T-helper 2 cell treated with Interferon-gamma antibody and Interleukin-4, amounts not matched to agents 5 μg/mL and 100 μg/mL, for 36 hours (primary cell): Measurements from ENCODE around the gene MSMB.
"Not testable (repeated sequence)": the region's sequence is repeated elsewhere in the genome, so short reads cannot be mapped to it uniquely, and the experiment has no call there.

Experiments
- DNase-seq: peaks from one replicate; pipeline ENCODE4 v3.0.0; 2021; ENCODE audit warnings: low spot score
- H3K27ac Mint-ChIP-seq: one replicate; pipeline ENCODE4 v1.8.0; 2021; ENCODE audit warnings: mild to moderate bottlenecking, mixed read lengths
- H3K27me3 Mint-ChIP-seq: one replicate; pipeline ENCODE4 v1.8.0; 2021; ENCODE audit warnings: low read depth, mixed read lengths
- H3K36me3 Mint-ChIP-seq: one replicate; pipeline ENCODE4 v1.8.0; 2021; ENCODE audit warnings: low read depth, mixed read lengths
- H3K4me1 Mint-ChIP-seq: one replicate; pipeline ENCODE4 v1.8.0; 2021; ENCODE audit warnings: low read depth, mixed read lengths
- H3K4me3 Mint-ChIP-seq: one replicate; pipeline ENCODE4 v1.8.0; 2022; ENCODE audit warnings: mild to moderate bottlenecking, moderate library complexity, mixed read lengths
- H3K9me3 Mint-ChIP-seq: one replicate; pipeline ENCODE4 v1.8.0; 2021; ENCODE audit warnings: mixed read lengths

Gene MSMB, protein sequence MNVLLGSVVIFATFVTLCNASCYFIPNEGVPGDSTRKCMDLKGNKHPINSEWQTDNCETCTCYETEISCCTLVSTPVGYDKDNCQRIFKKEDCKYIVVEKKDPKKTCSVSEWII

DNA sequence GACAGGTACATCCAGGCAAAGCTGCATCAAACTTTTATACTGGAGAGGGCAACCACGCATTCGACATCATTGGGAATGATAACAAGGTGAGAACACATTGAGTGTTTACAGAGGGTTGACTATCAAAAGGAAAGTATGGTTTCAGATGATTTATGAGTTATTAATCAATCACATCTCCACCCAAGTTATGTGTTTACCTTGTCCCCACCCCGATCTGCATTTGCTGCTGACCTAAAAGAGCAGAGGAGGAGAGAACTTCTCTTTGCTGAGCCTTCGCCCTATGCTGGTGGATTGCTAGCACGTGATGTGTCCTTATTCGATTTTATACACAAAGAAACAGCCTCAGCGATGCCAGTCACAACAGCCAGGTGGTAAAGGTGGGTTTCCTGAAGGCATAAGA lies at the start of gene MSMB:
Gene MSMB (minus strand): TSS at position 9 of the 400 bp plus-strand sequence. CDS start 32 bp downstream, outside the sequence.
- Mint-ChIP-seq H3K4me1 (peaks cover 2% of the 10 kb centered on the region), H3K36me3 (no peaks in the 10 kb centered on the region), H3K27ac (no peak within 1 kb of the TSS), H3K9me3 (no peaks in the 10 kb centered on the region), H3K4me3 (no peak within 1 kb of the TSS), H3K27me3 (peaks cover 11% of the 10 kb centered on the region)
- no peak for DNase-seq

DNA sequence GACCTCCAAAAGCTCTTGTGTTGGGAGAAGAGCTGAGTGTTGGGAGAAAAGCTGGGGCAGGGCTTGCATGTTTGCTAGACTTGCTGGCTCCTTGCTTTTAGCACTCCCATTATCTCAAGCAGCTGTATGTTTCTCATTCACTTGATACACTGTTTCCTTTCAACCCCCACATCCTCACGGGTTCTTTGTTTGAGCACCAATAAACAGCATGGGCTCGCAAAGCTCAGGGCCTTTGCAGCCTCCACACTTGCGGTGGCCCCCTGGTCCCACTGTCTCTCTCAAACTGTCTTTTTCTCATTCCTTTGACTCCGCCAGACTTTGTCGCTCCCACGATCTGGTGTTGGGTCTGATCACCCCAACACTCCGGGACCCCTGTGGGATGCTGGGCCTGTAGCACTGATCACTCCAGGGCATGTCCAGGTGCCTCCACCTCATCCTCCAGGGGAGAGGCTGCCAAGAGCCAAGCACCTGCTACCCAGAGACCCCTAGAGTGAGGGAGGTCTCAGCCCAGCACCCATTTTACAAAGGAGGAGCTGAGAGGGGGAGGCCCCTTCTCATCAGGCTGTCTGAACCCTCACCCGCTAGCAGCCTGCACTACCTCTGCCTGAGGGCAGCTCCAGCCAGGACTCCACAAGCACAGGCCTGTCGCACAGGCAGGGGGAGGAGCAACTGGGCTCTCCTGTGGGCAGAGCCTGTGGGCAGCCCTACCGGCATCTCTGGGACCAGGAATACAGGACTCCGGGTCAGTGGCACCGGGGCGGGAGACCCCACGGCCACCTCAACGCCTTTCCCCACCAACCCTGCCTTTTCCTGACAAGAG lies 49.1 kb upstream of the MSMB start:
- H3K4me3 Mint-ChIP-seq, result no peak overlapping the region
- DNase-seq, result no peak
- no peaks in the 10 kb centered on the region for H3K9me3 Mint-ChIP-seq
- no peaks in the 10 kb centered on the region for H3K27me3 Mint-ChIP-seq
- H3K36me3 Mint-ChIP-seq, result peaks cover 2% of the 10 kb centered on the region
- peaks cover 34% of the 10 kb centered on the region for H3K4me1 Mint-ChIP-seq
- H3K27ac Mint-ChIP-seq, result peak overlapping the region; percentile 27

DNA sequence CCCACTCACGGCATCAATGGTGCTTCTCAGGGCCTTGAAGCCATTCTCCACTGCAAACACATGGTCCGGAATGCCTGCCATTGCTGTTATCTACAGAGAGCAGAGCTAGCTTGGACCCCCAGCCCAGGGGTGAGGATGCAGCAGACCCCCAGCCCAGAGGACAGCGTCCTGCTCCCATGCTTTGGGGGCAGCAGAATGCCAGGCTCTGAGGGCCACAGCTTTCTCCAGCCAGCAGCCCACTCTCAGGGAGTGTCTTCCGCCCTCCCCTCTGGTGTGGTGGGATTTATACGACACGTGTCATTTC lies 48.1 kb upstream of the MSMB start:
- Mint-ChIP-seq H3K27me3 (no peaks in the 10 kb centered on the region), H3K36me3 (peaks cover 2% of the 10 kb centered on the region), H3K4me1 (peaks cover 35% of the 10 kb centered on the region), H3K9me3 (no peaks in the 10 kb centered on the region), H3K27ac (no peak overlapping the region), H3K4me3 (peak overlapping the region; percentile 19)
- no peak for DNase-seq

DNA sequence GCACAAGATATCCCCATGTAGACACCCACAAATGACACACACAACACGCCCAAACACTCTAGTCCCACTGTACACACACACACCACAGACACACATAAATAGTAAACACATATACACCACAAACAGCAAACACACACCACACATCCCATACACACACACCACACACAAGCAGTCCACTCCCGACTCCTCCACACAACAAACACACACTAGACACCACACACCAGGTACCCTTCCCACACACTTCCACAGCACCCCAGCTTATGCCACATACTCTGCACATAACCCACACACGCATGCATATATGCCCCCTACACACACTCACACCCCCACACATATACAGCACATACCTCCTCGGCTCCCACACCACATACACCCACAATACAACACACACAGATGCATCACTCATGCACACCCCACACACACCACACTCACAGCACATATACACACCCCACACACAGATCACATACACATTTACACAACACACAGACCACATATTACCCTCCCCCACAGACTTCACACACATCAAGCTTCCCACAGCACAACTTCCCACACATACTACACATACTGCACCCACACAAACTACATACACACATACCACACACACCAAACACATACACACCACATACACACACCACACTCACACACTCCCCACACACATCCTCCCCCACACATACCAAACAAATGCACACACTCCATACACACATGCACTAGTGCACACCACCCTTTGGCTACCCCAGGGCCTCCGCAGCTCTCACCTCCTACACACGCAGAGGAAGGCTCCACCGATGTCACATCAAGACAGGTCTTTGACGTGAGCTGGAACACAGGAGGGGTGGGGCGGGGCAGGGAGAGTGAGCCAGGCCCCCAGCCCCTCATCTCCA lies 47.5 kb upstream of the MSMB start:
- not testable (repeated sequence) for H3K27ac Mint-ChIP-seq, H3K4me3 Mint-ChIP-seq, DNase-seq, H3K36me3 Mint-ChIP-seq, H3K27me3 Mint-ChIP-seq, H3K9me3 Mint-ChIP-seq
- peaks cover 35% of the 10 kb centered on the region for H3K4me1 Mint-ChIP-seq

DNA sequence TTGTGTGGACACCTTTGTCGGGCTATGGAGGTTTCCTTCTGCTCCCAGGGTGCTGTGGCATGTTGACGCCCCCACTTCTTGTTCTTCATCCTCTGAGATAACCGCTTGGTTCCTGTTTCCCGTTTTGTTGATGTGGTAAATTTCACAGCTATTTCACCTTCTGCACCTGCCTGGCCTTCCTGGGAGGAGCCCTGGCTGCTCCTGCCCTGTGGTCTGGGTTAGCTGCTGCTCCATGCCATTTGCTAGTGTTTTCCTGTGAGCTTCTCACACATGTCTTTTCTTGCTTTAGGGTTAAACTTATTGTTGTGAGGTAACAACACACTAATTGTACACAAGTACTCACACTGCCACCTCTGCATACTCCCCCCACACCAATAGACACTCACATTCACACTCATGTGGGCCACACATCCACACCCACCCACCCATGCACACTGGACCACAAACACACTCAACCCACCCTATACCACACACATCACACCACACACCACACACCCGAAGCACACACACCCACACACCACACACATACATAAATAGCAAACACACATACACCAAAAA lies 46.5 kb upstream of the MSMB start:
- Mint-ChIP-seq H3K27me3 (no peaks in the 10 kb centered on the region), H3K27ac (no peak overlapping the region), H3K4me3 (no peak overlapping the region), H3K36me3 (peaks cover 2% of the 10 kb centered on the region), H3K4me1 (peaks cover 32% of the 10 kb centered on the region), H3K9me3 (no peaks in the 10 kb centered on the region)
- no peak for DNase-seq

DNA sequence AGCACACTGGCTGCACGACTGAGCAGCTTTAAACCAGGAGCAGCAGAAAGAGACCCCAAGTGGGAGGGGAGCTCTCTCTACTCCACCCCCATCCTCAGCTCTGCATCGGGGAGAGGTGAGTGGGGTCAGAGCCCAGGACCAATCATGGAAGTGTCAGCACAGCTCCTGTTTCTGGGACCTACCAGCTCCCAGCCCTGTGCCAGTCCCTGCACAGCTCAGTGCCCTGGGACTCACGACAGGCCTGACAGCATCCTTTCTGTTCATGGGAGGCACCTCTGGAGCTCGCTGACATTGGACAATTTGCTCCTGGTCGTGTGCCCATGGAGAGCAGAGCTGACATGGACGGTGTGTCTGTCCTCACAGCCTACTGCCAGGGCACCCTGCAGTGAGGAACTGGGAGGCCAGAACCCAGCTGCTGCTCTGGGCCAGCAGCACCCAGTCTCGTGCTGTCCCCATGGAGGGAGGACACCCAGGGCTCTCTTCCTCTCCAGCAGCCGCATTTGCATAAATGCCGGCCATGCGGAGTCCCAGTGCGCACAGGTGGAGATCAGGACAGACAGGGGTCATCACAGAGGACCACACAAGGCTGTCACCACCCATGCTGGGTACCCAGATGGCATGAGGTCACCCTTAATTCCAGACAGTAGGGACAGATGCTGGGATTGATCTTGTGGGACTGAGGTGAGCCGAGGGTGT lies 45.9 kb upstream of the MSMB start:
- Mint-ChIP-seq H3K4me1 (peaks cover 27% of the 10 kb centered on the region), H3K9me3 (no peaks in the 10 kb centered on the region), H3K36me3 (peaks cover 2% of the 10 kb centered on the region), H3K27ac (peak overlapping the region; percentile 21), H3K27me3 (no peaks in the 10 kb centered on the region), H3K4me3 (no peak overlapping the region)
- DNase-seq, result no peak

DNA sequence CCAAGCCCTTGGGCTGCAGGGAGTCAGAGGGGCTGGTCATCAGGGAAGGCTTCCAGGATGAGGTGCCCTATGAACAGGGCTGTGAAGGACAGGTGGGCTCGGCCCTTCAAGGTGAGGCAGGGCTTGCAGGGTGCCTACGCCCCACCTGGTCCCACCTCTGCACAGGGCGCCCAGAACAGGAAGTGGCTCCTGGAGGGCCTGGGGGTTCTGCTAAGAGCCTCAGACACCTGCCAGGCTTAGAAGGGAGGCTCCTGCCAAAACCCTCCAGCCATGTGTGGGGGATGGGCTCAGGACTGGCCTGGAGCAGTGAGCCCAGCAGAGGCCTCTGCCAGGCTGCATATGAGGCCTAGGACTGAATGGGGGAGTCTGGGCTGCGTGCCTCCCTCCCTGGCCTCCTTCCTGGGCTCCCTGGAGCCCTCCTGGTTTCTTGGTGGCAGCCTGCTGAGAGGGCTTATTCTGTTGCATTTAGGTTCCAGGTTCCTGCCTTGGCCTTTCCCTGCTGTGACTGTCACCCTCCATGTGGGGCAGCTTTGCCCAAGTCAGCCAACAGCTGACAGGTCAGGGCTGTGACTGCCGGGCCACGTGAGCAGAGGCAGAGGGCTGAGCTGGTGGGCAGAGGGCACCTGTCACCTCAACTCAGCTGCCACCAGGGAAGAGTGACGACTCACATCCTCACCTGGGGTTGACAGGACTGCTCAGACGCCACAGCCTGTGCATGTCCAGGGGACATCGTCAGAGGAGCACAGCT lies 45.2 kb upstream of the MSMB start:
- no peaks in the 10 kb centered on the region for H3K27me3 Mint-ChIP-seq
- H3K4me1 Mint-ChIP-seq, result peaks cover 21% of the 10 kb centered on the region
- peak overlapping the region; percentile 21 for H3K27ac Mint-ChIP-seq
- no peaks in the 10 kb centered on the region for H3K9me3 Mint-ChIP-seq
- no peaks in the 10 kb centered on the region for H3K36me3 Mint-ChIP-seq
- H3K4me3 Mint-ChIP-seq, result no peak overlapping the region
- DNase-seq, result no peak

DNA sequence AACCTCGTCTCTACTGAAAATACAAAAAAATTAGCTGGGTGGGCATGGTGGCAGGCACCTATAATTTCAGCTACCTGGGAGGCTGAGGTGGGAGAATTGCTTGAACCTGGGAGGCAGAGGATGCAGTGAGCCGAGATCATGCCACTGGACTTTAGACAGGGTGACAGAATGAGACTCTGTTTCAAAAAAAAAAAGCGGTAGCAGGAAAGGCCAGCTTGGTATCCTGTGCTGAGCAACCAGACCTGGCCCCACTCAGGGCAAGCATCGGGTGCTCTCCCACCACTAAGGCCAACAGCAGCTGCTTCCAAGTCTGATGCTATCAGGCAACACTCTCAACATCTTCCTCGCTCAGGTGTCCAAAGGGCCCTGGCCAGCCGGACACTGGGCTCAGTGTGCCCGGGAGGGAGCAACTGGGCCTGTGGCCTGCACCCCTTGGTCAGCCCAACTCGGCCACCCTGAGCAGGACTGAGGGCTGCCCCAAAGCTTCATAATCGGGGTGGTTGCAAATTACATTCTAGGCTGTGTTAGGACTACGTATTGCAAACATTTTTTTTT lies 44.3 kb upstream of the MSMB start:
- Mint-ChIP-seq H3K9me3 (no peaks in the 10 kb centered on the region), H3K27ac (peak overlapping the region; percentile 17), H3K36me3 (no peaks in the 10 kb centered on the region), H3K4me3 (no peak overlapping the region), H3K27me3 (no peaks in the 10 kb centered on the region), H3K4me1 (peaks cover 17% of the 10 kb centered on the region)
- no peak for DNase-seq

DNA sequence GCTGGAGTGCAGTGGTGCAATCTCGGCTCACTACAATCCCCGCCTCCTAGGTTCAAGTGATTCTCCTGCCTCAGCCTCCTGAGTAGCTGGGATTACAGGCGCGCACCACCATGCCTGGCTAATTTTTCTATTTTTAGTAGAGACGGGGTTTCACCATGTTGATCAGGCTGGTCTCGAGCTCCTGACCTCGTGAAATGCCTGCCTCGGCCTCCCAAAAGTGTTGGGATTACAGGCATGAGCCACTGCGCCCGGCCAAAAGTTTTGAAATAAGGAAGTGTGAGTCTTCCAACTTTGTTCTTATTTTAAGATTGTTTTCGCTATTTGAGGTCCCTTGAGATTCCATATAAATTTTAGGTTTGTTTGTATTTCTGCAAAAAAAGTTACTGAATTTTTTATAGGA lies 41.3 kb upstream of the MSMB start:
- not testable (repeated sequence) for H3K4me3 Mint-ChIP-seq, H3K27me3 Mint-ChIP-seq, H3K9me3 Mint-ChIP-seq, H3K27ac Mint-ChIP-seq, DNase-seq, H3K36me3 Mint-ChIP-seq, H3K4me1 Mint-ChIP-seq

DNA sequence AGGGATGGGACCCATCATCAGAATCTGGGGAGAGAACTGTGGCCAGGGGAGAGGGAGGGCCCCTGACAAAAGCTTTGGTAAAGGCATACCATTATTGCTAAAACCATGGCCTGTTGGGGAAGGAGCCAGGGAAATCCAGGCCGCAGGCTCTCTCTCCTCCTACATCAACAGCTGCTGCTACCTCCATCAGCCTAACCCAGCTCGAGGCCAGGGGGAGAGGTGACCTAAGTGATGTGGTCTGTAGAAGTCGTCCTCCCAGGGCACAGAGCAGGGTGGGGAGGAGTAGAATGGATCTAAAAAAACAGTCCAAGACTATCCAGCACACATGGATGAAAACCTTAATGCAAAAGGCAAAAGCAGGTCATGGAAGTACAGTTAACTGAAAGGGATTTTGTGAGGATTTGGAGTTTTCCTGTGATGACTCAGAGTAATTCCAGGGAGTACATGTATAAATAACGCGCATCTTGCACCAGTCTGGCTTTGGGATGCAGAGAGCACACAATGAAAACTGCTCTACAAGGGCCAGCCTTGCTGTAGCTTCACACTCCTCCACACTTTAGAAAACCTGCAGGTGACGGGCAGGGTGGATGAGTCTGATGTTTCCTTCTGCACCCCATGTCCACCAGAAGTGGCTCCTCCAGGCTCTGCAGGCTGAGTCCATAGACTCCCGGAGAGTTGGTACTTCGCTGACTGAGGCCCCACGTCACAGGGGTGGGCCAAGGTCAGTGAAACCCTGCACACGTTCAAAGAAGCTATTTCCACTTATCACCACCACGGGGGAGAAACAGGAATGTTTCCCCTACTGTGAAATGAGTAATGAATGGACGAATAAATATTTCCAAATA lies 38.5 kb upstream of the MSMB start:
- no peak overlapping the region for H3K27ac Mint-ChIP-seq
- no peaks in the 10 kb centered on the region for H3K36me3 Mint-ChIP-seq
- peaks cover 4% of the 10 kb centered on the region for H3K27me3 Mint-ChIP-seq
- H3K4me1 Mint-ChIP-seq, result peaks cover 2% of the 10 kb centered on the region
- H3K9me3 Mint-ChIP-seq, result no peaks in the 10 kb centered on the region
- no peak for DNase-seq
- H3K4me3 Mint-ChIP-seq, result no peak overlapping the region

DNA sequence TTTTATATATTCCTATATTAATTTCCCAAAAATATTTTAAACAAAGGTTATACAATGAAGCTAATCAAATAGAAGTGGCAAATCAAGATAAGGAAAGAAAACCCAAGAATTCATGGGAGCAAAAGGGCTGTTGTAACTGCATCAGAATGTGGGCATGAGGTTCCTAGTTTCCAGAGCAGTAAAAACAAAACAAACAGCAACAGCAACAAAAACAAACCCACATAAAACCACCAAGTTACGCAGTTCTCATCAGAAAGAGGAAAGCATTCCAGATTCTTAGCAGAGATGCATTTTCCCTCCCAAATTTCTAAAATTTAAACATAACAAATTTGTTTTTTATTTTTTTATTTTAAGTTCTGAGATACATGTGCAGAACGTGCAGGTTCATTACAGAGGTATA lies 34.8 kb upstream of the MSMB start:
- H3K27ac Mint-ChIP-seq, result no peak overlapping the region

DNA sequence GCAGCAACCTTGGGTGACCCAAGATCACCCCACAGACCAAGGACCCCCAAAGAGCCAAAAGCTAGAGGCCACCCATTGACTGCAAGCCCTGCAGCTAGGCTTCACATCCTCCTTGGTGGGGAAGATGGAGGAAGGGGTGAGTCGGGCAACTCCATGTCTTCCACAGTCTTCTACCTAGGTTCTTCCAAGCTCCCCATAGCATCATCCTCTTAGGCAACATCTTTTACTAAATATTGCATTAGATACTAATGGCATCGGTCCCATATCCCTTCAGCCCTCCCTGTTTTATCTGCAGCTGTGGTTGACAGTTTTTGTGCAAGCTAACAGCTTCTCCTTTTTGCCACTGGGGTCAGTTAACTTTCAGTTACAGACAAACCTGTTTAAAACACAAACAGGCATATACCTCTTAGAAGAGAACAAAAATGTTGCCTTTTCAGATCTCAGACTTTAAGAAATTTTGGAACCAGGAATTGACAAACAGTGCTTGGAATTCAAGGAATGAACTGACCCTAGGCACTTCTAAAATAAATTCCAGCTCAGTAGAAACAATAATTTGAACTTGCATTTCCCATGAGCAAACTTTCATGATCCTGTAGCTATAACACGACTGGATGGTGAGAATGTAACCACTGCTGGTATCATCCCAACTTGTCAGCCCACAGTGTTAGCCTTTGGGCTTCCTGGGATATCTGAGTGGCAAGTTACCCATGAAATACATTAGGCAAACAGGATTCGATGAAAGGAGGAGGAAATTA lies 33.9 kb upstream of the MSMB start:
- Mint-ChIP-seq H3K27me3 (peaks cover 4% of the 10 kb centered on the region), H3K27ac (no peak overlapping the region), H3K9me3 (no peaks in the 10 kb centered on the region), H3K4me1 (peaks cover 14% of the 10 kb centered on the region), H3K36me3 (no peaks in the 10 kb centered on the region), H3K4me3 (no peak overlapping the region)
- DNase-seq, result no peak

More for the DNA sequence above, 34.8 kb upstream of the MSMB start:
- DNase-seq, result no peak
- peaks cover 4% of the 10 kb centered on the region for H3K27me3 Mint-ChIP-seq
- no peak overlapping the region for H3K4me3 Mint-ChIP-seq
- H3K4me1 Mint-ChIP-seq, result peaks cover 14% of the 10 kb centered on the region
- no peaks in the 10 kb centered on the region for H3K9me3 Mint-ChIP-seq
- no peaks in the 10 kb centered on the region for H3K36me3 Mint-ChIP-seq
